GM20431 (cell line): ENCODE data around the gene ZNF519.
"Not testable (repeated sequence)": the region's sequence is repeated elsewhere in the genome, so short reads cannot be mapped to it uniquely, and the experiment has no call there.

ENCODE experiments used
- in situ Hi-C: fragments of 300-500 bp; cut with MseI, MboI; formaldehyde crosslinking; loops from one replicate; pipeline ENCODE4 v1.15.0; 2020; ENCODE audit warnings: low sequenced_read_pairs; ENCODE audit not compliant: unreplicated experiment

The ZNF519 gene

DNA sequence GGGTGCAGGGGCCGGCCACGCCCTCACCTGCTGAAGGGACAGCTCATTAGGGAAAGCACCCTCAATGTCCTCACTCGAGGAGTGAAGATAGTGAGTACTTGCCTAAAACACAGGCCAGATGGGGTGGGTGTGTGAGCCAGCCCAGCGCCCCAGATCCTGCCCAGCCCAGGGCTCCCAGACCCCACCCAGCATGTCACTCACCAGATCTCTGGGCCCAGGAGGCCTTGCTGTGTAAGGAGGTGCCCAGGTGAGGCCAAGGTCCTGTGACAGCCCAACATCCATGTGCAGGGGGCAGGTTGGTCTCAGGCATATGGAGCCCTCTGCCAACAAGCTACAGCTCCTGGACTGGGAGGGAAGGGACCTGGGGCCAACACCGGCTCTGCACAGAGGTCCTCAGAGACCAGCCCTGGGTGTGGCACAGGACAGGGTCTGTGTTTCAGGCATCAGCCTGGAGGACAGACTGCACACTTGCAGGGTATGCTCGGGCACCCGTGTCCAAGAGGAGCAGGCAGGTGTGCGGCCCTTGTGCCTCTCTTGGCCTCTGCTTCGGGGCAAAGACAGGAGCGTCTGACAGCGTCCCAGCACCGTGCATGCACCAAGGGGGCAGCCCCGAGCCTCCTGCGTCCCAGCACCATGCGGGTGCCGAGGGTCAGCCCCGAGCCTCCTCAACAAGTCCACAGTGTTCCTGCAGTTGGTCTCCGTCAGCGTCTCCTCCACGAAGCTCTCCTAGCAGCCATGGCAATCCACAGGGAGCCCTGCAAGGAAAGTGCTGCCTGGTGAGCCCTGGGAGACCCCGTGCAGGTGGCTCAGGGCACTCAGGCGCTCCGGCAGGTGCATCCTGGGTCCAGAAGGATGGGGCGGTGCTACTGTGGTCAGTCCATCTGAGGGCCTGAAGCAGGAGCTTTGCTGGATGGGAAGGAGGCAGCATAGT is 16.0 kb upstream of the ZNF519 start:
- in situ Hi-C loops: not testable (repeated sequence)

DNA sequence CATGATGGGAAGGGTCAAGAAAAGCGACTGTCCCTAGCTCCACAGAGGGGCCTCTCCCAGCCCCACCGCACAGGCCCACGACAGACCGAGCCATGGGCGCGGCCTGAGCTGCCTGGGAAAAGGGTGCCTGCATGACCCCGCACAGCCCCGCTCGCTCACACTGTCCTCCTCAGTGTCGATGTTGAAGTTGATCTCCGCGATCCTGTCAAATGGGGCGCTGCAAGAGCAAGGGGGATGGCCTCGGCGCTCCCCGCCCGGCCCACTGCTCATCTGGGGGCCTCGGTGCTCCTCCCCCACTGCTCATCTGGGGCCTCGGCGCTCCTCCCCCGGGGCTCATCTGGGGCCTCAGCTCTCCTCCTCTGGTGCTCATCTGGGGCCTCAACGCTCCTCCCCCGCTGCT is 14.5 kb upstream of the ZNF519 start:
- in situ Hi-C loops: not testable (repeated sequence)

DNA sequence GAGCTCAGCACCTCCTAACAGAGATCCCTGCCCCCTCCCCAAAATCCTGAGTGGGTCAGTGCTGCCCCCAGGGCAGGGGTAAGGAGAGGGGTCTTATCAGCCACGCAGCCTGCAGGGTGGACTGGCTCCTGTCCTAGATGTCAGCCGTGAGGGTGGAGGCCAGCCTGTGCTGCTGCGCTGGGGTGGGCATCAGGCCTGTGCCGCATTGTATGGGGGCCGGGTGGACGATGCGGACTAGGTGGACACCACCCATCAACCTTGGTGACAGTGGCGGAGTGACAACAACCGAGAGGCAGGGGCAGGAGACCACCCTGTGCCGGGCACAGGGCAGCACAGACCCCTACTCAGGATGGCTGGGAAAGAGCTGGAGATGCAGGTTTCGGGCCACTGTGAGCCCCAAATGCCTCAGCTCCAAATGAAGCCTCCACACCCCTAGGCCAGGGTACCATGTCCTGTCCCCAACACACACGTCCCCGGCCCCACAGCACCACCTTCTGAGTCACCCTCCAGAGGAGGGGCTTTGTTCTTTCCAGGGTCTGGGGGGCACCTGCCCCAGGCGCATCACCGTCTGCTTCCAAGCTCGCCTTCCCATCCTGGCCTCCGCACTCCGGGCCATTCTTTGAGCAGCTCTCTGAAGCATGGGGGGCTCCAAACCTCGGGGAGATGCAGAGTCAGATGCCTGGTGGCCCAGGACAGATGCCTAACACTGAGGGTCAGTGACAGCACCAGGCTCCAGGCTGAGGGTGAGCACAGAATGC is 13.5 kb upstream of the ZNF519 start:
- in situ Hi-C loops: not testable (repeated sequence)

DNA sequence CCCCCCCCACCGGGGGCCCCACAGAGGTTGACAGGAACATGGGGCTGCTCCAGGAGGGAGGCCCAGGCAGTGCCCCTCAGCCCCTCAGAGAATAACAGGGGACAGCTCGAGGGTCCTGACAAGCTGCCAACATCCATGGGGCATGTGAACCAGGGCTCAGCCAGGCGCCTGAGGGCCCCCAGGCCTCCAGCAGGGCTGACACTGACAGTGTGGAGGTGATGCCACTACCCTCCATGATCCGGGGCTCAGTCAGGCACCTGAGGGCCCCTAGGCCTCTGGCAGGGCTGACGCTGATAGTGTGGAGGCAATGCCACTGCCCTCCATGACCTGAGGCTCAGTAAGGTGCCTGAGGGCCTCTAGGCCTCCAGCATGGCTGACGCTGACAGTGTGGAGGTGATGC is 12.8 kb upstream of the ZNF519 start:
- in situ Hi-C loops: not testable (repeated sequence)

DNA sequence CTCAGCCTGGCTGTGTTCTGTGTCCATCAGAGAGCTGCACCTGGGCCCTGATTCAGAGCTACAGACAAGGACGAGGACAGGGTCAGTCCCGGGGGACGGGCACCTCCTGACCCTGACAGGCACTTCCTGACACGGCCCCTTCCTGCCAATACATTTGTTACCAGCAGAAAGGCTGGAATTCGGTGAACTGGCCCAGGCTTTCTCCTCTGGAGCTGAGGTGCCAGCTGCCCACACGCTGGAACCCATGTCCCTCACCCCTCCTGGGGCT is 12.3 kb upstream of the ZNF519 start:
- in situ Hi-C loops: no loop called here

DNA sequence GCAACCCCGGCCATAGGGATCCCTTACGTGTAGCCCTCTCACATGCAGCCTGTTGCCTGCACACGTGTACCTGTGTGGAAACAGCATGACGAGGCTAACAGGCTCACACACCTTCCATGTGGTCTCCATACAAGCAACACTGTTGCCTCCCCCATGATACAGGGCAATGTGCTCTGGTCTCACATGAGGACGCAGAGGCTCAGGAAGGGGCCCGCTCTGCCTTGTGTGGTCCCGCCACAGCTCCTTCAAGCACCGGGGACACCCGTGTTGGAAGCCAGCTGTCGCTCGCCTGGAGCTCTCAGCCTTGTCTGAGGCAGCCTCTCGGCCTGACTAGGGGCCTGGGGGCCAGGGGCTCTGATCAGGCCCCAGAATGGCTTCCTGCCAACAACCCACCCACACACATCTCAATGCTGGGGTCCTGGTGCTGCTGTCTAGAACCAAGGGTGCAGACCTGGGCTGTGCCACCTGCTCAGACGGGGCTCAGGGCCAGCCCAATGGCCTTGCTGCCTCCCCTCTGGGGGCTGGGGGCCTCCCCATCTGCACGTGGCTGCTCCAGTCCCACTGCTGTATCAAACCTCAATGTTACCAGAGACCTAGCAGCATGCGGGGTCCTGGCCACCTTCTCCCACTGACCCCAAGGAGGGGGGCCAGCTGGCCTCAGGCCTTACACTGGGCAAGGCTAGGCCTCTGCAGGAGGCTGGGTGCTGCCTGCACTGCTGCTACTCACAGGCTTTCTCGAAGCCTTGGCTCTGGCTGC is 11.8 kb upstream of the ZNF519 start:
- in situ Hi-C loops: not testable (repeated sequence)

DNA sequence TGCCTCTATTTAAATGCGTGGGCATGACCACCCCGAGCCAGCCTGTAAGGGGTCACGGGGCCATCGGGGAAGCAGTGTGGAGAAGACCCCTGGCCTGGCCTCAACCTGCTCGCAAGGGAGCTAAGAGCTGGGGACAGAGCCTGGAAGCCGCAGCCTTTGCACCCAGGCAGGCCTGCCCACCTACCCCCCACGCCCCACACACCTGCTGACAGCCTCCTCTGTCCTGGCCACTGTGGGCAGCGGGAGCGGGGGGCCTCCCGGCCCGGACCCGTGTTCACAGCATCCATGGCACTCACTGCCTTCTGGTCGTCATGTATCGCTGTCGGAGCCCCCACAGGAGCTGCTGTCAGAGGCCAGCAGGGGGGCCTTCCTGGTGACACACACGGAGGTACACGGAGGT is 11.2 kb upstream of the ZNF519 start:
- in situ Hi-C loops: not testable (repeated sequence)

DNA sequence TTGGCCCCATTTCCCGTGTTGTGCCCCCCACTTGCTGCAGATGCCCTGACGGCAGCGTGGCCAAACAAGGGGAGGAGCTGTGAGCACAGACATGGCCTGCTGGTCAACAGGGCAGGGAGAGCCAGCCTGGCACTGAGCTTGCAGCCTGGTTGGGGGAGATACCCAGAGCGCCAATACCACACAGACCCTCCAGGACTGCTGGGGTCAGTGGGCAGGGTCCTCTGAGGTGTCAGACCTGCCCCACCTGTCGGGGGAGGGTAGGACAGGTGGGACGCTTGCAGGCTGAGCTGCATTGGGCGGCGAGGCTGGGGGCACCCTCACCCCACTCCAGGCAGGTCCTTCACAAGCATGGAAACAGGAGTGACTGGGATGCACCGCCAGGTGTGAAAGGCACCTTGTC is 9.9 kb upstream of the ZNF519 start:
- in situ Hi-C loops: not testable (repeated sequence)

DNA sequence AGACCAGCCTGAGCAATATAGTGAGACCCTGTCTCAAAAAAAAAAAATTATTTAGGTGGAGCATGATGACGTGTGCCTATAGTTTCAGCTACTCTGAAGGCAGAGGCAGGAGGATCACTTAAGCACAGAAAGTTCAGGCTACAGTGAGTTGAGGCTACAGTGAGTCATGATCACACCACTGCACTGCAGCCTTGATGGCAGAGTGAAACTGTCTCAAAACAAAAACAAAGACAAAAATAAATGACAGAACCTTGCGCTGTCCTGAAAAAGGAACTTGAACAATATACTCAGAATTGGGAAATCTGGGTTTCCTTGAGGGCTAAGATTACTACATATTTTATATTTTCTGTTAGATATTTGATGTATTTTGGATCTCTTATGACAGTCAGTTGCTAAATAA is 7.3 kb upstream of the ZNF519 start:
- in situ Hi-C loops: not testable (repeated sequence)

DNA sequence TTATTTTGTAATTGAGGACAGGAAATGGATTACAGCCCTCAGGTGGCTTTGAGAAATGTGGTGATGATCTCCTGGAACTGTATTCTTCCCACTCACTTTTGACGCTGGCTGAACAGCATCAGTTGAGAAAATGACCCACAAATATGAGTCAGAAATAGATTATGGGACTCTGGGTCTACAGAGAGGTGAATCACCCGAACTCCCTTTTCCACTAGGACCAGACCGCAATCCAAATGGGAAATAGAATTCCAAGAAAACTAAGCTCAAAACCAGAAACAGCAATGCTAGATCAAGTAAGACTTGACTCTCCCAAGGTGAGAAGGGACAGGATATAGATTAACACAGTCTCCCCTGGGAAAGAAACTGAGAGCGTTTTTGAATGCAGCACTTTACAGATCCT is 5.7 kb upstream of the ZNF519 start:
- in situ Hi-C loops: not testable (repeated sequence)

DNA sequence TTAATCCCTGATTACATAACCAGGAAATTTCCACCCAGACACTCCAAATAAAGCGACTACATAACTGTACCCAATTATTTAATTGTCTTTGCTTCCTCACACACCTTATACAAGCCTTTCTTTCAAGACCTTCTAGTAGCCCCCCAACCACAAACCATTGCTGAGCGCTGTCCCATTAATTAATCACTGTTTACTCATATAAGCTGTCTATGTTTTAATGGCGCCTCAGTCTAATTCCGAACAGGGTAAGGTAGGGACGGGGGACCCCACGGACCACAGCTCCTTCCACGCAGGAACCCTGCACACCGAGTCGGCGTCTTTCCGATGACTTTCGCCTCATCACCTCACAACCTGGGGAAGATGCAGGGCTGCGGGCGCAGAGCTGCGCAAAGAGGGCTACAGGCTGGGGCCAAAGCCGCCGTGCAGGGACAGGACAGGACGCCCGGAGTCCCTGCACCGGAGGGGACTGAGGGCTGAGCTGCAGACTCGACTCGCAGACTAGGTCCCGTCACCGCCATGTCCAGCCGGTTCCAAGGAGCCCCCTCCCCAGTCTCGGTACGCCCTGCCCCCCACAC is 452 bp downstream of the ZNF519 start:
- in situ Hi-C loops: not testable (repeated sequence)

DNA sequence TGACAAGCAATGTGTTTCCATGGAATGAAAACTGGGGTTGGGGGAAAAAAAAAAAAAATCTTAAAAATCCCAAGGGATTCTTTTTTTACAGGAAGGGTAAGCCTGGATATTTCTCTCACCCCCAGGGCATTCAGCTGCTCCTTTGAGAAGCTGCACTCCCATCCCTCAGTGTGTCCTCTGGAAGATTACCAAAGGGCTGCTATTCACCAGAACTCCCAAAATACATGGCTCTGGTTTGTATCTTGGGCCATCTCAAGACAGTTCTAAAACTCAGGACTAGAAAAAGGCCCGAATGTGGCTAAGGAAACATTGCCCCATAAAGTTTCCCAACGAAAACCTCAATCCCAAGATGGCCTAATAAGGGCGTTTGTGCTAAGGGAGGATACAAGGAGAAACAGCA is 1.4 kb downstream of the ZNF519 start:
- in situ Hi-C loops: not testable (repeated sequence)

DNA sequence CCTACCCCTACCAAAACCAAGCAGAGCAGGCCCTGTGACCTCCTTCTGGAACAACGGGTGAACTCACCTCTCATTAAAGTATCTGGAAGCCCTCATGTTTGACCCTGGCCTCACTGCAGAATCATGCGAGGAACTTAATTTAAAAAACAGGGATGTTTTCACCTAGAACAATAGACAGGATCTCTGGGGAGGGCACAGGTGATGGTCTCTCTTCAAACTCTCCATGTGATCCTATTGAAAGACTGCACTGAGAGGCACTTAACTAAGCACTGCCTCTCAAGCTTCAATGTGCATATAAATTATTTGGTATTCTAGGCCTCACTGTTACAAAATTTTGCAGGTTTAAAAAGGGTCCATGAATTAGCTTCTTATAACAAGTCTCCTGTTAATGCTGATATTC is 7.5 kb downstream of the ZNF519 start:
- in situ Hi-C loops: no loop called here

DNA sequence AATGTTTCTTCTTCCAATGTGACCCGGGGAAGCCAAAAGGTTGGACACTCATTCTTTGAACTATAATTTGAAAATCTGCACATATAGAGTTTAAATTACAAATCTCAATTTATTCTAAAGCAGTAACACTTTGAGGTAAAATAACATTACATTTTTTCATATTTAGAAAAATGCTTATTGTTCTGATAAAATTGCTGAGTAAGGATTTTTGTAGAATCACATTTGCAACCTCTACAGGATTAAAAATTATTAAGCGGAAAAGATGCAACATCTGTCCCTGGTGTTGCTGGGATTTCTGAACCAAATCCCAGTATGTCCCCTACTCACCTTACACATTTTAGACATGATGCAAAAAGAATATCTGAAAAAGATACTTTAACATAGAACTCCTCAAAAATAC is 10.1 kb downstream of the ZNF519 start:
- in situ Hi-C loops: no loop called here

DNA sequence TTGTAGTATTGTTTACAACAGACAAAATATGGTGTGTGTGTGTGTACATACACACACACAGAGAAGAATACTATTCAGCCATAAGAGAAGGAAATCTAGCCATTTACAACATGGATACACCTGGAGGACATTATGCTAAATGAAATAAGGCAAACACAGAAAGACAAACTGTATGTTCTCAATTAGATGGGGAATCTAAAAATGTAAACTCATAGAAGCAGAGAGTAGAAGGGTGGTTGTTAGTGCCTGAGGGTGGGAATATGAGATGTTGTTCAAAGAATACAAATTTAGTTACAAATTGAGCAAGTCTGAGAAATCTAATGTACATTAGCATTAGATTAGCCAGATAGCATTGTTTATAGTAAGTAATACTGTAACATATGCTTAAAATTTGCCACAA is 11.3 kb downstream of the ZNF519 start:
- in situ Hi-C loops: no loop called here

DNA sequence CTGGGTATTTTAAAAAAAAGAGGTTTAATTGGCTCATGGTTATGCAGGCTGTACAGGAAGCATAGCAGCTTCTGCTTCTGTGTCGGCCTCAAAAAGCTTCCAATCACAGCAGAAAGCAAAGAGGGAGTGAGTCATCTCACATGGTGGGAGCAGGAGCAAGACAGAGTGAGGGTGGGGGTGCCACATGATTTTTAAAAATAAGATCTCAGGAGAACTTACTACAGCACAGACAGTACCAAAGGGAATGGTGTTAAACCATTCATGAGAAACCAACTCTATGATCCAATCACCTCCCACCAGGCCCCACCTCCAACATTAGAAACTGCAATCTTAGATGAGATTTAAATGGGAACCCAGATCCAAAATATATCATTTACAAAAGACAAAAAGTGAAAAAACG is 14.6 kb downstream of the ZNF519 start:
- in situ Hi-C loops: no loop called here

DNA sequence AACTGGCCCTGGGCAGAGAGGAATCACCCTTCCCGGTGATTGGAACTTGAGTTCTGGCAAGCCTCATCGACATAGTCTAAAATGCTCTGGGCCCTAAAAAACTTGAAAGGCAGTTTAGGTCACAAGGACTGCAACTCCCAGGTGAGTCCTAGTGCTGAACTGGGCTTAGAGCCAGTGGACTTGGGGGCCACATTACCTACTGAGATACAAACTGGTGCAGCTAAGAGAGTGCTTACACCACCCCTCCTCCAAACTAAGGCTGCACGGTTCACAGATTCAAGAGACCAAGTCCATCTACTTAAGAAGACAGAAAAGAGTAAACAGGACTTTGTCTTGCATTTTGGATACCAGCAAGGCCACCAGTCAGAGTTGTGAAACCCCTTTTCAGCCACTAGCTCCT is 25.3 kb downstream of the ZNF519 start:
- in situ Hi-C loops: no loop called here

DNA sequence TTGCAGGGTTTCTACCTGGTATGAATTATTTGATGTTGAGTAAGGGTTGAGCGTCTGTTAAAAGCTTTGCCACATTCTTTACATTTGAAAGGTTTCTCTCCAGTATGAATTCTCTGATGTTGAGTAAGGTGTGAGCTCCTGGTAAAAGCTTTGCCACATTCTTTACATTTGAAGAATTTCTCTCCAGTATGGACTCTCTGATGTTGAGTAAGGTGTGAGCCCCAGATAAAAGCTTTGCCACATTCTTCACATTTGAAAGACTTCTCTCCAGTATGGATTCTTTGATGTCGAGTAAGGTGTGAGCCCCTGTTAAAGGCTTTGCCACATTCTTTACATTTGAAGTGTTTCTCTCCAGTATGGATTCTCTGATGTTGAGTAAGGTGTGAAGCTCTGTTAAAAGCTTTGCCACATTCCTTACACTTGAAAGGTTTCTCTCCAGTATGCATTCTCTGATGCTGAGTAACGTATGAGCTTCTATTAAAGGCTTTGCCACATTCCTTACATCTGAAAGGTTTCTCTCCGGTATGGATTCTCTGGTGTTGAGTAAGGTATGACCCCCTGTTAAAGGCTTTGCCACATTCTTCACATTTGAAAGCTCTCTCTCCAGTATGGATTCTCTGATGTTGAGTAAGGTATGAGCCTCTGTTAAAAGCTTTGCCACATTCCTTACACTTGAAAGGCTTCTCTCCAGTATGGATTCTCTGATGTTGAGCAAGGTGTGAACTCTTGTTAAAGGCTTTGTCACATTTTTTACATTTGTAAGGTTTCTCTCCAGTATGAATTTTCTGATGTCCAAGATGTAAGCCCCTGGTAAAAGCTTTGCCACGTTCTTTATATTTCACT is 27.1 kb downstream of the ZNF519 start:
- in situ Hi-C loops: no loop called here

DNA sequence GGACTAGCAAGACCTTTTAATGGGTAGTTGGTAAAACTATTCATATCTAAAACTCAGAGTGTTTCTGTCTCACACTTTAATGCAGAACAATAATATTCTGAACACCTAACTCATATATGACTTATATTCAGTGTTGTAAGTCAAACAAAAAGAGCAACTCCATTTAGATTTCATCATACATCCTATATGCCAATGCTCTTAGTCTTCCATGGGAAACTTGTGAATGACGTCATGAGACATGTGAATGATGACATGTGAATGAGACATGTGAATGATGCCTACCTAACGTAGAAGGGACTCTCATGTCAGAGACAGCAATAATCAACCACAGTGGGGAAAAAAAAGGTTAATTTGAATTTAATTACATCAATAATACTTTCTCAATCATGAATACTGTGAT is 28.0 kb downstream of the ZNF519 start:
- in situ Hi-C loops: no loop called here
